OCI-LY7 (cell line): Measurements from ENCODE around the gene KIR3DL3. TPM values are rescaled to one million over a fixed set of nuclear protein-coding genes. Genes with fewer than 3 reads are reported as not detected.
"Not testable (repeated sequence)": the region's sequence is repeated elsewhere in the genome, so short reads cannot be mapped to it uniquely, and the experiment has no call there.

Experiments
- BruUV-seq: library from RNA; stranded (reverse); fragments of 400-500 nt; replicated peaks from 2 replicates; lab custom pipeline; 2021; lab: Mats Ljungman, UMichigan
- CTCF ChIA-PET: fragments of 300-600 bp; sonication (Branson Sonifier 250); formaldehyde crosslinking; loops from one replicate; lab custom pipeline; 2022; ENCODE audit warnings: antibody characterized with exemption; ENCODE audit not compliant: unreplicated experiment; lab: Charles Lee
- POLR2A ChIA-PET: fragments of 300-600 bp; sonication (Branson Sonifier 250); formaldehyde crosslinking; loops from one replicate; lab custom pipeline; 2022; ENCODE audit warnings: antibody characterized with exemption; lab: Charles Lee
- DNase-seq: peaks from one replicate; pipeline ENCODE4 v3.0.0-alpha.2; 2015; ENCODE audit warnings: low spot score
- H2AFZ ChIP-seq: fragments of 200-600 bp; sonication (generic), shearing (Covaris generic); 2 replicates; pipeline ENCODE4 v1.6.1; 2014; ENCODE audit warnings: mild to moderate bottlenecking, antibody characterized with exemption, low read length, moderate library complexity
- H3K27ac ChIP-seq: fragments of 200-600 bp; sonication (generic); 2 replicates; pipeline ENCODE4 v1.5.1; 2014; ENCODE audit warnings: mixed run types, low read depth, mild to moderate bottlenecking, moderate library complexity, low read length, inconsistent platforms; ENCODE audit not compliant: poor library complexity, severe bottlenecking
- H3K36me3 ChIP-seq: fragments of 200-600 bp; sonication (generic); 2 replicates; pipeline ENCODE4 v1.6.1; 2014; ENCODE audit warnings: mild to moderate bottlenecking, antibody characterized with exemption, low read length, moderate library complexity, mixed read lengths; ENCODE audit not compliant: insufficient read depth
- H3K4me1 ChIP-seq: fragments of 200-600 bp; sonication (generic); 2 replicates; pipeline ENCODE4 v1.5.1; 2014; ENCODE audit warnings: mild to moderate bottlenecking, low read length; ENCODE audit not compliant: insufficient read depth, poor library complexity, severe bottlenecking
- H3K4me2 ChIP-seq: fragments of 200-600 bp; sonication (generic); 2 replicates; pipeline ENCODE4 v1.6.1; 2014; ENCODE audit warnings: mild to moderate bottlenecking, low read length
- H3K4me3 ChIP-seq: fragments of 200-600 bp; sonication (generic); 2 replicates; pipeline ENCODE4 v1.5.1; 2014; ENCODE audit warnings: mild to moderate bottlenecking, low read depth, low read length; ENCODE audit not compliant: poor library complexity, severe bottlenecking
- H3K79me2 ChIP-seq: fragments of 200-600 bp; sonication (generic); 2 replicates; pipeline ENCODE4 v1.6.1; 2016; ENCODE audit warnings: low read depth, mild to moderate bottlenecking, low read length, moderate library complexity, mixed read lengths; ENCODE audit not compliant: insufficient read depth
- H3K9me2 ChIP-seq: fragments of 200-600 bp; sonication (generic); 2 replicates; pipeline ENCODE4 v1.6.1; 2016; ENCODE audit warnings: mild to moderate bottlenecking, low read length, mixed read lengths; ENCODE audit not compliant: insufficient read depth
- H3K9me3 ChIP-seq: fragments of 200-600 bp; sonication (generic); 2 replicates; pipeline ENCODE4 v1.6.1; 2014; ENCODE audit warnings: mild to moderate bottlenecking, mixed run types, low read length, mixed read lengths
- H4K20me1 ChIP-seq: fragments of 200-600 bp; sonication (generic); 2 replicates; pipeline ENCODE4 v1.6.1; 2014; ENCODE audit warnings: mild to moderate bottlenecking, antibody characterized with exemption, low read length, moderate library complexity, mixed read lengths; ENCODE audit not compliant: insufficient read depth
- CTCF ChIP-seq: fragments of 200-600 bp; sonication (generic); conservative IDR thresholded peaks from 2 replicates; pipeline ENCODE4 v1.5.1; 2014; ENCODE audit warnings: mild to moderate bottlenecking, antibody characterized with exemption, low read length, moderate library complexity, mixed read lengths
- EZH2phosphoT487 ChIP-seq: fragments of 200-600 bp; sonication (generic); IDR thresholded peaks from 2 replicates; pipeline ENCODE4 v1.6.1; 2018; ENCODE audit warnings: low read depth, borderline replicate concordance, mild to moderate bottlenecking, mixed run types, antibody characterized with exemption, low read length, moderate library complexity, mixed read lengths
- intact Hi-C: fragments of 100-400 bp; cut with micrococcal nuclease; formaldehyde crosslinking; loops from one replicate; pipeline ENCODE4 v1.10.0; 2022; ENCODE audit not compliant: unreplicated experiment
- total RNA-seq, 2 experiments: library from RNA; depleted of rRNA in 1 of 2; stranded (reverse); fragments of >200 nt in 1 of 2; shearing (Covaris generic) in 1 of 2; gene quantifications; 2 replicates each; pipeline ENCODE4 v1.2.3, GENCODE V29; 2014 to 2022

KIR3DL3 gene
- total RNA-seq, 2 experiments from 2014 or later: not detected

GRCh38 chr19:54696766-54697165 is 27.5 kb upstream of the KIR3DL3 start:
- Histone ChIP-seq H3K4me3 (no peak overlapping the region), H3K79me2 (no peaks in the 10 kb centered on the region), H4K20me1 (no peaks in the 10 kb centered on the region), H3K4me1 (no peaks in the 10 kb centered on the region), H3K9me3 (no peaks in the 10 kb centered on the region), H3K36me3 (no peaks in the 10 kb centered on the region), H3K4me2 (no peak overlapping the region), H3K27ac (no peak overlapping the region), H2AFZ (no peak overlapping the region), H3K9me2 (no peaks in the 10 kb centered on the region)
- ChIA-PET POLR2A (no interaction called here), CTCF (no interaction called here)
- DNase-seq: no peak
- intact Hi-C loops: no loop called here
- no TSS peak for BruUV-seq
- no peak for TF ChIP-seq CTCF
- TF ChIP-seq EZH2phosphoT487: no peak

- H3K36me3 ChIP-seq, DNase-seq, H3K4me1 ChIP-seq, BruUV-seq, H3K4me2 ChIP-seq, H3K4me3 ChIP-seq, H3K9me3 ChIP-seq, H2AFZ ChIP-seq, H3K9me2 ChIP-seq, intact Hi-C loops, H3K79me2 ChIP-seq, H3K27ac ChIP-seq, H4K20me1 ChIP-seq: not testable (repeated sequence)
- ChIA-PET POLR2A (interaction anchor here (0.6 kb wide), 1 partner anchor 370 kb away, joined by 4 read pairs; no protein-coding TSS in a partner anchor), CTCF (interaction anchor here (0.5 kb wide), 1 partner anchor 23 kb away, joined by 4 read pairs; no protein-coding TSS in a partner anchor)
Measured at GRCh38 chr19:54697716-54698115, 26.5 kb upstream of the KIR3DL3 start.

- no peaks in the 10 kb centered on the region for H3K9me3 ChIP-seq
- H4K20me1 ChIP-seq: no peaks in the 10 kb centered on the region
- no peak overlapping the region for H3K4me2 ChIP-seq
- CTCF ChIA-PET: no interaction called here
- H2AFZ ChIP-seq: no peak overlapping the region
- H3K27ac ChIP-seq: no peak overlapping the region
- H3K79me2 ChIP-seq: no peaks in the 10 kb centered on the region
- no TSS peak for BruUV-seq
- no peak for DNase-seq
- H3K4me1 ChIP-seq: peaks cover 3% of the 10 kb centered on the region
- intact Hi-C loops: no loop called here
- POLR2A ChIA-PET: no interaction called here
- TF ChIP-seq CTCF (no peak), EZH2phosphoT487 (no peak)
- no peaks in the 10 kb centered on the region for H3K9me2 ChIP-seq
- no peak overlapping the region for H3K4me3 ChIP-seq
- no peaks in the 10 kb centered on the region for H3K36me3 ChIP-seq
Measured at GRCh38 chr19:54704928-54705327, 19.3 kb upstream of the KIR3DL3 start.
